Hepatic stellate cell (primary cell): Measurements from ENCODE around the gene C20orf141.
"Not testable (repeated sequence)": the region's sequence is repeated elsewhere in the genome, so short reads cannot be mapped to it uniquely, and the experiment has no call there.

Source experiments
- DNase-seq: peaks from one replicate; pipeline ENCODE4 v3.0.0; 2011; ENCODE audit warnings: low spot score

Gene C20orf141

DNA sequence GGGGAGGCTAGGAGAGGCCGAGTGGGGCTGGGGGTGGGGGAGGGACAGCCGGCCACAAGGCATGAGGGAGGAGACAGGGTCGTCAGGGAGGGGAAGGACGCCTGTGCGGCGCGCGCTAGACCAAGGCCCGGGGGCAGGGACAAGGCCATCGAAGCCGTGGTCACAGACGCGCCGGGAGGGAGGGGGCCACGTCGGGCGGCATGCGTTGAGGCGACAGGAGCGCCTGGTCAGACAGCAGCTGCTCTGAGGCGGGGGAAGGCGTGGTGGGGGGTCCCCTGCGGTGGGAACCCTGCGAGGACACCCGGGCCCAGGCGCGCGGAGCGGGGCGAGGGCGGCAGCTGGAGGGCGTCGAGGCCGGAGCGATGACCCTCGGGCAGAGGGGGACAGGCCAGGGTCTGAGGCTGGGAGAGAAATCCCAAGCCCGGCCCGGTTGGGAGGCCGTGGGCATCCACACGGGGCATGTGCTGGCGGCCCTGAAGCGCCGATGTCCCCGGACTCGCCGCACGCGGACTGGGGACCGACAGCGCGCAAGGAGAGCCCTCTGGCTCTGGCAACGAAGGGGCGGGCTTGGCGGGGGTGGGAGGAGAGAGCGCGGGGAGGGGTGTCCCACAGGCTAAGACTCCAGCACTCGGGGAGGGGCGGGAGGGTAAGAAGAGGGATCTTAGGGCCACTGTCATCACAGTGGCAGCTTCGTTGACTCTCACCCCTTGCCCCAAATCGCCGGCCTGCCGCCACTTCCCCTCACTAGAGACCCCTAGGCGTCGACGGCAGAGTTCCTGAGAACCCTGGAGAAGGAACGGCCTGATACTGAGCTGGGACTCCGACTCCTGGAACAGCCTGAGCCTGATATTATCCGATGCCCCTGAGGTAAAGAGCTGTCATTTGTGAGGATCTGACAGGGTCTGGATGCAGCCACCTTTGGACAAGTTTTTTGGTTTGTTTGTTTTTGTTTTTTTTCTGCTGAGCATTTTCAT, 6.4 kb downstream of the C20orf141 start:
- DNase-seq = peak; percentile 29

DNA sequence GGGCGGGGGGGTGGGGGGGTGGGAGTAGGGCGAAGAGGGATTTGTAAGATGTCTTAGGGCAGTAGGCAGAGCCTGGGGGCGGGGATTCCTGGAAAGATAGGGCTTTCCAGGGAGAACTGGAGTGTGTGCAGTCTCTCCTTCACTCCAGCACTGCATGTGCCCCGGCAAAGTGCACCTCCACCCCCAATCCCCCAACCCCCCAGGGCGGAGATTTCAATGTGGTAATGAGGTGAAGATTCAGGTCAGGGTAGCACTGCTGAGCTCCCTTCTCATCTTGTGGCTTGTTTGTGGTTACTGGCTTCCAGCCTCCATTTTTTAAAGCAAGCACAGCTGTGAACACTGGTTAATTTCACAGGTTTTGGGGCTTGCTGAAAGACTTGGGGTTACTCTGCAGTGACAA, 7.3 kb downstream of the C20orf141 start:
- DNase-seq = no peak

DNA sequence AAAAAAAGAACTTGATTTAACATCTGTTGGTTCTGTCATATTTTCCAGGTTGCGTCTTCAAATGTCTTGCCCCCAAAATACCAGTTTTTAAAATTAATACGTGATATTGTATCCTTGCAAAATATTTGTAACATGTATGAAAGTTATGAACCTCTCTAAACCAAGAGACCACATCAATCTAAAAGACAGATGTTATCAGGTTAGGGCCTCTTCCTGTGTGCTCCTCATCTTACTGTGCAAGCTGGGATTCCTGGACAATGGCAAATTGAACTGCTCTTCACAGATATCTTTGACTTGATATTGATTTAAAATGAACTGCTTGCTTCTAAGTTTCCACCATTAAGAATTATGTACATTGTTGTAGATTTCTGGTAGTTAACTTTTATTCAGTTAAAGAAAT, 11.0 kb downstream of the C20orf141 start:
- no peak for DNase-seq

DNA sequence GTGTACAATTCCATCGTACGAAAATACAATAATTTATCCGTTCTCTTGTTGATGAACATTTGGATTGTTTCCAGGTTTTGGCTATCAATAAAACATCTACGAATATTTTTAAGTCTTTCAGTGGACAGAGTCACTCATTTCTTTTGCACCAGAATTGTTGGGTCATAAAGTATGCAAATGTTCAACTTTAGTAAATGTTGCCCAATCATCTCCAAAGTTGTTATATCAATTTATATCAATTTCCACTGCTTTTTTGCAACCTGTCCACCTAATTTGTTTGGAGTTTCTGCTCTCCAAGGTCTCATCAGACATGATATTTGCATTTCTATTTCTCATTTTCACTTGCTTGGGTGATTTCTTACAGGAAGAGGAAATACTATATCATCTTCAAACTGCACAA, 11.9 kb downstream of the C20orf141 start:
- DNase-seq = no peak

DNA sequence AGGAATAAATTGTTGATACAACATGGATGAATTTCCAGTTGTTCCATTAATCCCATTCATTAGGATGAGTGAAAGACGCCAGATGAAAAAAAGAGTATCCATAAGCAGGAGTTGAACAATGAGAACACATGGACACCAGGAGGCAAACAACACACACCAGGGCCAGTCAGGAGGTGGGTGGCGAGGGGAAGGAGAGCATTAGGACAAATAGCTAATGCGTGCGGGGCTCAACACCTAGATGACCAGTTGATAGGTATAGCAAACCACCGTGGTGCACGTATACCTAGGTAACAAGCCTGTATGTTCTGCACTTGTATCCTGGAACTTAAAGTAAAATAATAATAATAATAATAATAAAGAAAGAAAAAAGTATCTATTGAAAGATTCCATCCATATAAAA, 14.6 kb downstream of the C20orf141 start:
- DNase-seq = no peak

DNA sequence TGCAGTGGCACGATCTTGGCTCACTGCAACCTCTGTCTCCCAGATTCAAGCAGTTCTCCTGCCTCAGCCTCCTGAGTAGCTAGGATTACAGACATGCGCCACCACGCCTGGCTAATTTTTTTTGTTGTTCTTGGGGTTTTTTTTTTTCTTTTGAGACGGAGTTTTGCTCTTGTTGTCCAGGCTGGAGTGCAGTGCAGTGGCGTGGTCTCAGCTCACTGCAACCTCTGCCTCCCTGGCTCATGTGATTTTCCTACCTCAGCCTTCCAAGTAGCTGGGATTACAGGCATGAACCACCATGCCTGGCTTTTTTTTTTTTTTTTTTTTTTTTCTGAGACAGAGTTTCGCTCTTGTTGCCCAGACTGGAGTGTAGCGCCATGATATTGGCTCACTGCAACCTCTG, 16.4 kb downstream of the C20orf141 start:
- not testable (repeated sequence) for DNase-seq

DNA sequence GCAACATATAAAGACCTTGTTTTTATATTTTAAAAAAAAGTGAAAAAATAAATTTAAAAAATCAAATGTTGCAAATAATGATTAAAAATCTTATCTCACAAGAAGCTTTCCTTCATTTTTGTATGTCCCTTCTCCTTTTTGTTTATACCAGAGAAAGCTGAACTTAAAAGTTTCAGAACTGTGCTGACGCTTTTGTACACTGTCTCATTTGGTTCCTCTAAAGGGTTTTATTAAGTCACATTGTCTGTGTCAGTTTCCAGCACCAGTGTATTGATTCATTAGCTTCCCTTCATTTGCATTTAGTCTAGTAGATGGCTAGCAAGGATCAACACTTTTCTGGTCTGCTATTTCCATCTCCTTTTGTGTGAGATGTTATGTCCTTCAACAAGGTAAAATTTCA, 19.0 kb downstream of the C20orf141 start:
- DNase-seq = no peak

DNA sequence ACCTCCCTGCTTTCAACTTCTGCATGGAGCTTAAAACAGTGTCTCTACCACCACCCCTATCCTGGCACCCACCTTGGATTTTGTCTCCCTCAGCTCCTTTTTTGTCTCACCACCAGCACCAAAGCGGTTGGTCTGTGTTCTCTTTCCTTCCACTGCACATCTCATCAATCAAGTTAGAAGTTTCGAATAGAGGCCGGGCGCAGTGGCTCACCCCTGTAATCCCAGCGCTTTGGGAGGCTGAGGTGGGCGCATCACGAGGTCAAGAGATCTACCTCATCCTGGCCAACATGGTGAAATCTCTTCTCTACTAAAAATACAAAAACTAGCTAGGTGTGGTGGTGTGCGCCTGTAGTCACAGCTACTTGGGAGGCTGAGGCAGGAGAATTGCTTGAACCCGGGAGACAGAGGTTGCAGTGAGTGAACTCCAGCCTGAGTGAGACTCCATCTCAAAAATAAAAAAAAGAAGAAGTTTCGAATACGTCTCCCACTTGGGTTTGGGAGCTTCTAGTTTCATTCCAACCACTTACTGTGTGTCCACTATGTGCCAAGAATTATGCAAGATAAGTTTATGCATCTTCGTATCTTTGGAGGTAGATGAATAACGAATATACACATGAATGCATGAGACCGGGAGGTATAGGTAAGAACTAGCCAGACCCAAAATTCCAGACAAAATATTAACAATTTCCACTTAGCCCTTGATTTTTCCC, 19.8 kb downstream of the C20orf141 start:
- DNase-seq = no peak

DNA sequence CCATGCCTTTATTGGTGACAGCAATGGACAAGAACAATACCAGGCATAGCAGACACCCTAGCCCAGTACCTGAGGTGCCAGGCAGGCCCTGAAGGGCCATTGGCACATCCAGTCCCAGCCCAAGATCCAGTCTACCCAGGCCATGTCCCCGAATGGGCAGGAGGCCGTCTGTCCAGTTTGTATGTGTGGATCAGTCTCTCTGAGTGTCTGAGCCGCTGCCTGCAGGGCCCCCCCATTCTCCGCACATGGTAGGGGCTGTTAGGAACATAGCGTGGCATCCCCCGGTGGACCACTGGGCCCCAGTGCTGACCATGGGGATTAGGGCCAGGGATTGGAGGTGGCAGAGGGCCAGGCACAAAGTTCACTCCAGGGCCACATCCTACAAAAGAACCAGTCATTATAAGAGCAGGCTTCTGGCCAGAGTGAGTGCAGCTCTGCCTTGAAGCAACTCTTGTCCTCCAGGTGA, 20.6 kb downstream of the C20orf141 start:
- no peak for DNase-seq

DNA sequence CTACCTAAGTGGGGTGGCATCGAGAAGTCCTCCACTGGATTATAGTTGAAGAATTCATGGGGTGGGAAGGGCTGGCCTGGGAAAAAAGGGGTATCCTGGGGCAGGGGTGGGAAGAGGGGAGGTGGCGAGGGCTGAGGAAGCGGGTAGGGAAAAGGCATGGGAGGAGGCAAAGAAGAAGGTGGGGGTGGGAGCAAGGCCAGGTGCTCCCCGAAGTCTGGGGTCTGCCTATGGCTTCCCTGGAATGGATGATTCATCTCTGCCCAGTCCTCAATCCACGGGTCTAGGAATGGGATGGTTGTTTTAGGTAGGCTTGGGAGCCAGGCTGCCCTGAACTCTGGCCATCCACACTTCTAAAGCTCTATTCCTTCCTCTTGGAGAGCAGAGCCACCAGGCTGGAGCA, 21.2 kb downstream of the C20orf141 start:
- DNase-seq = no peak

DNA sequence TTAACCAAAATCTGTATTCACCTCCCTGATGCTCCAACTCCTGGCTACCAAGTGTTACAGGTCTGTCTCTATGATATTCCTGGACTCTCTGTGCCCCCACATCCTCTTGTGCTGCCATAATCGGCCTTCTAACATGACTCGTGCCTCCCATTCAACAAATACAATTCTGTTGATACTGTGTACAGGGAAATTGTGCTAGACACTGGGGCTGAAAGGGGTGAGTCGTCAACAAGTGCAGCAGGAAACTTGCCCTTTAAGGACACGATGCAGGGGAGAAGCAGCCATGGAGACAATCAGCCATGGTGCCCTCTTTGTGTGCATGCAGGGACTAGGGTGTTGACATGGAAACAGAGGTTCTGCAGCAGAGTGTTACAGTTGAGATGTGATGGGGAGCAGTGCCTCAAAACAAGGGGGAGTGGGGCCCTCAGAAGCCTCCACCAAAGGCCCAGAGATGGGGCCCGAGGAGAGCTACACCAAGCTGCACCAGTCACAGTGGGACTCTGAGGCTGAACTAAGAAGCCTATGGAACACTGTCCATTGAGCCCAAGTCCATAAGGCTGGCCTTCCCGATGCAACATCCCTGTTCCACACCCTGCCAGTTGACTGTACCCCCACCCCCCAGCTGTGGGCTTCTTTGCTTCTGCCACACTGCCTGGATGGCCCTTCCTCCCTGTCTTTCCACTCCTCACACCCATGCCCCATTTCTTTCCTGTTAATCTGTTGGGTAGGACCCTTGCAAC, 22.6 kb downstream of the C20orf141 start:
- DNase-seq = no peak

DNA sequence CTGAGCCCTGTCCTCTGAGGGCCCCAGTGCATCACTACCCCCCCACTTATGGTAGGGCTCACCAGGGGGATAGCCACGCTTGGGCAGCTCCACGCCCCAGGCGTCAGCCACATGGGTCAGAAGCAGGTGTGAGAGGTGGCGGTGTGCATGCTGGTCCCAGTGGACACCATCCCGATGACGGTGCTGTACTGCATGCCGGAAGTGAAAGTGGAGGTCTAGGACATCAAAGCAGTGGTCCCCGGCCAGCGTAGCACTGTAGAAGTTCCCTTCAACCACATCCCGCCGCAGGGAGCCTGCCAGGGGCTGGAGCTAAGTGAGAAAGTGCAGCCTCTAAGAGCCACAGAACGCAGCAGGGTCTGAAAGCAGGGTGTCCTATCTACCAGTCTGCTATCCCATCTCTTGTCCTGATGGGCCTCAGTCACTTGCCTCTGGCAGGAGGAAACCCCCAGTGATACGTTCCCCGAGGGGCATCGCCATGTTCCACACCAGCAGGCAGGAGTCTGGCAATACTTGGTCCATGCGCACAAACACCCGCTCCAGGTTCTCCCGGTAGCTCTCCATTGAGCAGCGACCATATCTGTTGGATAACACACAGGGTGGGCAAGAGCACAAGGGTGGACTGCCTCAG, 23.5 kb downstream of the C20orf141 start:
- no peak for DNase-seq

DNA sequence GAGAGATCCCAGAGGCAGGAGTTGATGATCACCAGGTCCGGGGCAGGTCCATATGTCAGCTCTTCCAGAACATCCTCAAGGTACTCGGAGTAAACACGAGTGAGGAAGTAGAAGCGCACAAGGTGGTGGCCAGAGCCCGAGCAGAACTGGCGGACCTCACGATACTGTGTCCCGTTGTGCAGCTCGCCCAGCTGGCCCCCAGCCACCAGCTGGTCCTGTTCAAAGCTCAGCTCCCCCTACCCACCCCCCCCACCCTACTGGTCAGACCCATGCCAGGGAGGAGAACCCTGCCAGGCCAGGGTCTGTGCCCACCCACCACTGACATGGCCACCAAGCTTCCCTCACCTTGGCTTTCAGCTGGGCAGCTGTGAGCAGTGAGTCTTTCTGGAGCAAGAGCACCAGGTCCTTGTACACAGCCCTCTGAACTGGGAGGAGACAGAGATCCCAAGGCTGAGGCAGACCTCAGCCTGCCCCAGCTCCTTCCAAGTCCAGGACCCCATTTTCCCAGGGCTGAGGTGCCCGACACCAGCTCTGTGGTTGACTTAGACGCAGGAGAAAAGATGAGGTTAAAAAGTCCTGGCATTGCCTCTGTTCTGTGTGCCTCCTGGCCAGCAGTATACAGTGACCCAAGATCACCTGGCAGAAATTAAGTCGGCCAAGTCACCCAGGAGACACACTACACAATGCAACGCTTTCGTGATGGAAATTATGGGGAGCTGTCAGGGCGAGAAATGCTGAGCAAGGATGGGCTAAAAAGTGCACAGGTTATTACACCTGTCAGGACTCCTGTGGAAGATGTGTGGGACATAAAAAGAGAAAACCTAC, 24.3 kb downstream of the C20orf141 start:
- DNase-seq = no peak

DNA sequence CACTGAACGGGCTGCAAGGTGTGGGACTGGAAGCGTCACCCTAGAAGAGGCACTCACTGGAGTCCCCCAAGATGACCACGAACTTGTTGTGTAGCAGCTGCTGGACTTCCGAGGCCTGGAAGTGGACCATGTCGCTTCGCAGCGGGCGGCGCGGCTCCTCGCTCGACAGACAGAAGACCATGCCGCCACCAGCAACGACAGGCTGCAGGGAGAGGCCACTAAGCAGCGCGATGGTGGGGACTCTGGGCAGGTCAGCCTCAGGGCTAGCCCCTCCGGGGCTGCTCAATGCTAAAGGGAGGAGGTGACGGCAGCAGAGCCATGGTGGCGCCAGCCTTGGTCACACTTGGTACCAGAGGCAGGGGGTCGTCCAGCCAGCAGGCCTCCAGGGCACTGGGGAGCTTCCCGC, 24.9 kb downstream of the C20orf141 start:
- DNase-seq = no peak

DNA sequence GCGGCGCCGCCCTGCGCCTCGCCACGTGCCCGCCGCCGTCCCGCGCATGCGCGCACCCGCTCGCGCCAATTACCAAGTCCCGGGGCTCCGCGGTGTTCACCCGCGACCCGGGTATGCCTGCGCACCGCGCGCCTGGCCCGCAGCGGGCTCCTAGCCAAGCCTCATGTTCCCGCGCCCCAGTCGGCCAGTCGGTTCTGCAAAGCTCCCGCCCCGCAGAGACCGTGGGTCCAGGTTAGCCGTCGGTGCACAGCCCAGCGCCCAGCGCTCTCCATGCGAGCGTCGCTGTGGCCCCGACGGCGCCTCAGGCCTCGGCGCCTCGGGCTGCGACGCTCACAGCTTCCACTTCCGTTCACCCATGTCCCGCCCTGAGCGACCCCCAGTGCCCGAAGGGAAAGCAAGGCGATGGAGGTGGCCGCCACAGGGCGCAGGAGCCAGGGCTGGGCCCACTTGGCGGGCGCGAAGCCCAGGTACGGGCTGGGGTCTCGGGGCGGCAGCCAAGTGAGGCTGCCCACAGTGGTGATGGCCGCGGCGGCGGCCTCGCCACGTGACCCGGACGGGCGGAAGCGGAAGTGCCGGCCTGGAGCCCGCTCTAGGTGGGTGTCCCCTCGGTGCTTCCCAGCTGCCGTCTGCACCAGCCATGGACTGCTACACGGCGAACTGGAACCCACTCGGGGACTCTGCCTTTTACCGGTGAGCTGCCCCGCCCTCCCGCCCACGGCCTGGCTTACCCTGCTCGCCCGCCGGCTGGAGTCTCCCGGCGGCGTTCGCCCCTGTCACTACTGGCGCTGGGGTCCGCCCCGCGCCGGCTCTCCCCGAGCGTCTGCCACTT, 25.6 kb downstream of the C20orf141 start, which contains the start of the genes PCED1A and VPS16:
Gene PCED1A (minus strand): TSS at position 518 of the 829 bp plus-strand sequence. CDS start 743 bp downstream, outside the sequence.
Gene VPS16 (plus strand): TSS at position 608 of the 829 bp plus-strand sequence. CDS start 30 bp downstream, at position 638.
- DNase-seq = peak; percentile 97

DNA sequence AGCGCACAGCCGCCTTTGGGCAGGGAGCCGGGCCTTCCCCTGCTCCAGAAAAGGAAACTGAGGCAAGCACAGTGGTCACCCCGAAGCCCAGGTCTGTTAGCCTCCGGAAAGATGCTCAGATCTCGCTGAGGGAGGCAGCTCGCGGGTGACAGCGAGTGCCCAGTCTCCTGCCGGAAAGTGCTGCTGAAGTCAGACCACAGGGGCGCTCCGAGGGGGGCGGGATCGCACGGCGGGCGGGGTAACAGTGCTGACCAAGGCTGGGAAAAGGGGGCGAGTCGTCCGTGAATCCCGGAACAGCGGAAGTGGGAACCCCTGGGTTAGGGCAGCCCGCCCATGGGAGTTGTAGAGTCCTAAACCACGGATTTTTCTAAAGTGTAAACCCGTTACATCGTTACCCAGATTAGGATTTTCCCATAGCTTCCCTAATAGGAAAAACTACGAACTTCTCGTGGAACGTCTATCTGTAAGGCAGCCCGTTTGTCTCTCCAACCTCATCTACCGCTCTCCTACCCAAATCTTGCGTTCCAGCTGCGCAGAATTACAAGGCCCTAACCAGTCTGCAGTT, 26.3 kb downstream of the C20orf141 start:
- peak; percentile 81 for DNase-seq

DNA sequence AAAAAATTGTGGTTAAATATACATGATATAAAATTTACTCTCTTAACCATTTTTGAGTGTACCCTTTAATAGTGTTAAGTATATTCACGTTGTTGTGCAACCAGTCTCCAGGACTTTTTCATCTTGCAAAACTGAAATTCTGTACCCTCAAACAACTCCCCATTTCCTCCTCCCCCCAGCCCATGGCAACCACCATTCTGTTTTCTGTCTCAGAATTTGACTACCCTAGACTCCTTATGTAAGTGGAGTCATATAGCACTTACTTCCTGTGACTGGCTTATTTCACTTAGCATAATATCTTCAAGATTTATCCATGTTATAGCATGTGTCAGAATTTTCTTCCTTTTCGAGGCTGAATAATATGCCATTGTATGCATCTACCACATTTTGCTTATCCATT, 30.8 kb downstream of the C20orf141 start:
- DNase-seq = no peak

DNA sequence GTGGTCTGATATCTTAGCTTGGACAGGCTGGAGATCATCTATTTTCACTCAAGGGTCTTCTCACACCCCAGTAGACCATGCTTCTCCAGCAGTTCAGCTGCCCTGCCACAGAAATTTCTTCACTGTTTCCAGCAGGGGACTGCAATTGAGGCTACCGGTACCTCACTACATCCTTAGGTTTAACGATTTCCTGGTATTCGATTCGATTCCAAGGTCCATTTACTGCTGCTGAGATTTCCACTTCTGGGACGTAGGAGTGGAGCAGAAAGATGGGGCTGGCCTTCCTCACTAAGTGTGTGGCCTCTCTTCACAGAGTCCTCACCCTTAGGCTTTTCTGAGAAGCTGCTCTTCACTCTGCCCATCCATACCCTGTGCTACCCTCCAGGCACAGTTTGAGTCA, 31.9 kb downstream of the C20orf141 start:
- DNase-seq = no peak

DNA sequence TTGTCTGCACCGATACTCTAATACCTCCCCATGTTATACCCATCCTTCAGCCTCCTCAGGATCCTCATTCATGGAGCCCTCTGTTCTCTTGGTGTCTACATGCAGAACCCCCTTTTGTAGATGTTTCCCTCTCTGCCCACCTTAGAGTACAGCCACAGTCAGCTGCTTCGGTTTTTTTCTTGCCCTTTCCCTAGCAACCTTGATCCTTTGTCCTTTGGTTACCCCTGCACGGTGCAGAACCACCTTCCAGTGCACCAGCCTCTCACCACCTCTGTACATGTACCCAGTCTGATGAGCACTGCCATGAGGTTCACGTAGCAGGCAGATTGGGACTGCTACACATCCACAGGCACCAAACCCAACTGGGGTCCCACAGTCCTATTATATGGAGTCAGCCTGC, 33.0 kb downstream of the C20orf141 start:
- no peak for DNase-seq

DNA sequence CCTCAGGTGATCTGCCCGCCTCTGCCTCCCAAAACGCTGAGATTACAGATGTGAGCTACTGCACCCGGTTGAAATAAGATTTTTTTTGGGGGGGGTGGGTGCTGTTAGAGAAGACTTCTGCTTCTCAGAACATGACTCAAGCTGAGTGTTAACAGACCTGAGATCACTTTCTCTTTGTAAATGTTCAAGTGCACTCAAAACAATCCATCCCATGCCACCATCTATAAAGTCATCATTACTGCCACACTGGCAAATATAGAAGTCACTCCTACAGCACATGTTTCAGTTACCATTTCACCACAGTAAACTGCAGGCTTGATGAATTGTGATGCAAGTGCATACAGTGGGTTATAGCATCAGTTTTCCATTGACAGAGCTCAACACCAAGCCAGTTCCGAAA, 34.7 kb downstream of the C20orf141 start:
- DNase-seq = no peak
